Neural cell (in vitro differentiated cells): Measurements from ENCODE around the gene SCYL1.

Experiments used
- CTCF ChIP-seq: fragments of 450-650 bp; IDR thresholded peaks from 2 replicates; pipeline ENCODE4 v1.5.1; 2014; ENCODE audit warnings: antibody characterized with exemption, mild to moderate bottlenecking, moderate library complexity; ENCODE audit not compliant: poor library complexity, severe bottlenecking
- EP300 ChIP-seq: fragments of 450-650 bp; conservative IDR thresholded peaks from 2 replicates; pipeline ENCODE4 v1.6.1; 2014; ENCODE audit warnings: antibody characterized with exemption, mild to moderate bottlenecking, moderate library complexity; ENCODE audit not compliant: poor library complexity, severe bottlenecking
- EZH2 ChIP-seq: fragments of 200-600, 300-800 bp; shearing (Covaris generic), sonication (generic); IDR thresholded peaks from 2 replicates; pipeline ENCODE4 v1.6.1; 2014; ENCODE audit warnings: antibody characterized with exemption, low read length, borderline replicate concordance, mild to moderate bottlenecking; ENCODE audit not compliant: insufficient read depth, poor library complexity, severe bottlenecking
- MXI1 ChIP-seq: fragments of 450-650 bp; conservative IDR thresholded peaks from 2 replicates; pipeline ENCODE4 v1.6.1; 2014; ENCODE audit warnings: antibody characterized with exemption, mild to moderate bottlenecking; ENCODE audit not compliant: poor library complexity, severe bottlenecking
- POLR2AphosphoS5 ChIP-seq: IDR thresholded peaks from 2 replicates; pipeline ENCODE4 v1.6.1; 2012
- SMC3 ChIP-seq: fragments of 450-650 bp; conservative IDR thresholded peaks from 2 replicates; pipeline ENCODE4 v1.6.1; 2014; ENCODE audit warnings: antibody characterized with exemption, mild to moderate bottlenecking, moderate library complexity; ENCODE audit not compliant: poor library complexity
- TAF1 ChIP-seq: IDR thresholded peaks from 2 replicates; pipeline ENCODE4 v1.6.1; 2012; ENCODE audit warnings: low read depth

- TF ChIP-seq EP300 (no peak), CTCF (no peak), EZH2 (no peak), TAF1 (no peak), POLR2AphosphoS5 (no peak), MXI1 (no peak), SMC3 (no peak)
Measured at GRCh38 chr11:65585396-65586246, 60.7 kb downstream of the SCYL1 start.
